Activated B cell treated with CpG ODN at 0.5 μM for 24 hours (primary cell): ENCODE data around the gene CDKAL1. TPM values are rescaled to one million over a fixed set of nuclear protein-coding genes. Genes with fewer than 3 reads are reported as not detected.

Source experiments
- ATAC-seq: fragments of 200-7000 bp; cut with Tn5 transposase; one replicate; pipeline ENCODE4 v1.10.0; 2021; ENCODE audit warnings: low read depth, mild to moderate bottlenecking, moderate library complexity
- CTCF ChIA-PET: fragments of 350-600 bp; sonication (Branson Sonifier 250); formaldehyde crosslinking; loops from one replicate; lab custom pipeline; 2021; ENCODE audit warnings: antibody characterized with exemption; lab: Charles Lee
- POLR2A ChIA-PET: fragments of 350-600 bp; sonication (Branson Sonifier 250); formaldehyde crosslinking; loops from one replicate; lab custom pipeline; 2021; ENCODE audit warnings: antibody characterized with exemption; lab: Charles Lee
- DNase-seq: peaks from one replicate; pipeline ENCODE4 v3.0.0; 2022
- H3K27ac Mint-ChIP-seq: one replicate; pipeline ENCODE4 v1.8.0; 2020; ENCODE audit warnings: mixed read lengths
- H3K27me3 Mint-ChIP-seq: one replicate; pipeline ENCODE4 v1.8.0; 2021; ENCODE audit warnings: mixed read lengths
- H3K36me3 Mint-ChIP-seq: one replicate; pipeline ENCODE4 v1.8.0; 2021; ENCODE audit warnings: low read depth, mixed read lengths
- H3K4me1 Mint-ChIP-seq: one replicate; pipeline ENCODE4 v1.8.0; 2021; ENCODE audit warnings: mixed read lengths
- H3K4me3 Mint-ChIP-seq: one replicate; pipeline ENCODE4 v1.8.0; 2020; ENCODE audit warnings: mild to moderate bottlenecking, mixed read lengths
- H3K9me3 Mint-ChIP-seq: one replicate; pipeline ENCODE4 v1.8.0; 2020; ENCODE audit warnings: mixed read lengths
- CTCF ChIP-seq: fragments of 200-600 bp; IDR thresholded peaks from one replicate; pipeline ENCODE4 v1.8.0; 2022; ENCODE audit warnings: antibody characterized with exemption, mild to moderate bottlenecking
- intact Hi-C: fragments of 100-400 bp; cut with micrococcal nuclease; formaldehyde crosslinking; loops from one replicate; pipeline ENCODE4 v1.15.1; 2024
- total RNA-seq: library from RNA; stranded (reverse); gene quantifications from 2 replicates; pipeline ENCODE4 v1.2.3, GENCODE V29; 2022

The CDKAL1 gene
- total RNA-seq, 1 donor from 2014 or later, result 31.9 TPM

DNA sequence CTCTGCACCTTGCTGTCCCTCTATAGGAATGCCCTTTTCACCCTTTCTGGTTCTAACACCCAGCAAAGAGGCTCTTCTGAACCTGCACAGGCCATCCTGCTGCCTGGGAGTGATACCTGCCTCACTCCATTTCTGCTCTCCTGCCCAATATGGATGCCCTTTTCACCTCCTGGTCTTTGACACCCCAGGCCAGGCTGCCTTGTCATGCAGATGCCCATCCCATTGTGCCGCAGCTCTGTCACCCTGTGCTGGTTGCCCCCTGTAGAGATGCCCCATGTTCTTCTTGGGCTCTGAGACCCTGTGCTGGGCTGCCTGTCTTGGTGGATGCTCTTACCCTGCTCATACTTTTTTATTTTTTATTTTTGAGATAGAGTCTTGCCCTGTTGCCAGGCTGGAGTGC lies 95.3 kb downstream of the CDKAL1 start:
- no peak for TF ChIP-seq CTCF
- intact Hi-C loops, result no loop called here
- POLR2A ChIA-PET, result no interaction called here

DNA sequence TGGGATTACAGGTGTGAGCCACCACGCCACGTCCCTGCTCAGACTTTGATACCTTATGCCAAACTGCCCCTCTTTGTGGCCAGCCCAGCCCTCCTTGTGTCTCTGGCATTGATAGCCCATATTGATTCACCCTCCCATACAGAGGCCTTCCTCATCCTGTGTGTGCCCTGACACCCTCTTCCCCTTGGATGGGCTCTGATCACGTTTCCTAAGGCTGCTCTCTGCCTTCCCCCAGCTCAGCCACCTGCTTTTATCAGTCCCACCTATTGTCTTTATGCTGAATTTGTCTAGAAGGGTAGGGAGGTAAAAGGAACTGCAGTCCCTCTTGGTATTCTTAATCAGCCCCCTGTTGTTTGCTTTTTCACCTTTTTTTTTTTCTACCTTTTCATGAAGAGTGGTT lies 95.9 kb downstream of the CDKAL1 start:
- H3K27ac Mint-ChIP-seq, result no peak overlapping the region
- peaks cover 13% of the 10 kb centered on the region for H3K4me1 Mint-ChIP-seq
- POLR2A ChIA-PET, result no interaction called here
- no peaks in the 10 kb centered on the region for H3K27me3 Mint-ChIP-seq
- CTCF ChIA-PET, result no interaction called here
- no peak for DNase-seq
- H3K36me3 Mint-ChIP-seq, result peaks cover 30% of the 10 kb centered on the region
- no peak overlapping the region for H3K4me3 Mint-ChIP-seq
- no peaks in the 10 kb centered on the region for H3K9me3 Mint-ChIP-seq
- no peak for ATAC-seq
- no peak for TF ChIP-seq CTCF
- intact Hi-C loops, result no loop called here

More for the DNA sequence above, 95.3 kb downstream of the CDKAL1 start:
- ATAC-seq (no peak), DNase-seq (no peak)
- Mint-ChIP-seq H3K4me1 (peaks cover 13% of the 10 kb centered on the region), H3K9me3 (no peaks in the 10 kb centered on the region), H3K27ac (no peak overlapping the region), H3K4me3 (no peak overlapping the region), H3K36me3 (peaks cover 30% of the 10 kb centered on the region), H3K27me3 (no peaks in the 10 kb centered on the region)
- CTCF ChIA-PET, result no interaction called here

- intact Hi-C loops, result no loop called here
- CTCF ChIA-PET, result no interaction called here
- DNase-seq (no peak), ATAC-seq (no peak)
- Mint-ChIP-seq H3K27me3 (no peaks in the 10 kb centered on the region), H3K27ac (peak overlapping the region; percentile 38), H3K9me3 (no peaks in the 10 kb centered on the region), H3K4me3 (no peak overlapping the region), H3K36me3 (peaks cover 34% of the 10 kb centered on the region), H3K4me1 (peaks cover 13% of the 10 kb centered on the region)
- no peak for TF ChIP-seq CTCF
- POLR2A ChIA-PET, result interaction anchor here (0.6 kb wide), 1 partner anchor 958 kb away, joined by 4 read pairs; no protein-coding TSS in a partner anchor
These were observed 96.6 kb downstream of the CDKAL1 start for GRCh38 chr6:20630617-20631548.

- DNase-seq, result no peak
- H3K9me3 Mint-ChIP-seq, result no peaks in the 10 kb centered on the region
- ATAC-seq, result peak; percentile 49
- POLR2A ChIA-PET, result no interaction called here
- no peaks in the 10 kb centered on the region for H3K27me3 Mint-ChIP-seq
- no peak for TF ChIP-seq CTCF
- H3K36me3 Mint-ChIP-seq, result peaks cover 40% of the 10 kb centered on the region
- intact Hi-C loops, result no loop called here
- CTCF ChIA-PET, result no interaction called here
- H3K4me3 Mint-ChIP-seq, result no peak overlapping the region
- peak overlapping the region; percentile 38 for H3K27ac Mint-ChIP-seq
- peaks cover 13% of the 10 kb centered on the region for H3K4me1 Mint-ChIP-seq
These were observed 97.3 kb downstream of the CDKAL1 start for GRCh38 chr6:20631549-20631924.

- TF ChIP-seq CTCF, result no peak
- Mint-ChIP-seq H3K36me3 (peaks cover 42% of the 10 kb centered on the region), H3K9me3 (no peaks in the 10 kb centered on the region), H3K4me1 (peaks cover 13% of the 10 kb centered on the region), H3K27me3 (no peaks in the 10 kb centered on the region), H3K27ac (no peak overlapping the region), H3K4me3 (no peak overlapping the region)
- ChIA-PET POLR2A (no interaction called here), CTCF (no interaction called here)
- intact Hi-C loops, result no loop called here
- DNase-seq (no peak), ATAC-seq (no peak)
These were observed 98.4 kb downstream of the CDKAL1 start for GRCh38 chr6:20632696-20633095.
